HCT116 (cell line): ENCODE measurements around the gene PDK4. TPM values are rescaled to one million over a fixed set of nuclear protein-coding genes. Genes with fewer than 3 reads are reported as not detected.

Experiments
- ATAC-seq: fragments of 200-7000 bp; cut with Tn5 transposase; 2 replicates; pipeline ENCODE4 v1.9.1; 2020; ENCODE audit warnings: mild to moderate bottlenecking, moderate library complexity
- BruUV-seq: library from RNA; stranded (reverse); fragments of 400-500 nt; replicated peaks from 2 replicates; lab custom pipeline; 2021; lab: Mats Ljungman, UMichigan
- CTCF ChIA-PET: fragments of 300-600 bp; sonication (Branson Sonifier 250); formaldehyde crosslinking; loops from one replicate; lab custom pipeline; 2021; ENCODE audit warnings: antibody characterized with exemption; lab: Charles Lee
- POLR2A ChIA-PET: fragments of 300-600, 350-600 bp; sonication (Branson Sonifier 250); formaldehyde crosslinking; loops from one replicate; lab custom pipeline; 2021; ENCODE audit warnings: antibody characterized with exemption; lab: Charles Lee
- RAD21 ChIA-PET, 2 experiments: fragments of 300-600 bp; sonication (Branson Sonifier 250); formaldehyde crosslinking; loops; one replicate each; lab custom pipeline; 2023; ENCODE audit warnings: low total read pairs in 2 of 2; ENCODE audit not compliant: uncharacterized antibody in 2 of 2, unreplicated experiment in 2 of 2, low non-redundant PET in 1 of 2; lab: Charles Lee
- DNase-seq: peaks from one replicate; pipeline ENCODE4 v3.0.0-alpha.2; 2010; ENCODE audit warnings: low read depth, low spot score
- H2AFZ ChIP-seq: fragments of 200-600 bp; shearing (Covaris generic), sonication (generic); 2 replicates; pipeline ENCODE4 v1.6.1; 2017; ENCODE audit warnings: low read depth, mixed run types, mixed read lengths, antibody characterized with exemption, low read length; ENCODE audit not compliant: poor library complexity, severe bottlenecking
- H3K27ac ChIP-seq: 2 replicates; pipeline ENCODE4 v1.5.1; 2012; ENCODE audit warnings: low read depth, low read length
- H3K27me3 ChIP-seq: fragments of 200-600 bp; sonication (generic); 2 replicates; pipeline ENCODE4 v1.6.1; 2016; ENCODE audit warnings: mixed run types, low read length, mixed read lengths; ENCODE audit not compliant: insufficient read depth
- H3K36me3 ChIP-seq, 2 experiments: fragments of 200-500 bp in 1 of 2; fragments of 200-600 bp in 1 of 2; sonication (Bioruptor generic) in 1 of 2; sonication (generic) in 1 of 2; 2 replicates each; pipeline versions ENCODE4 v1.5.1 to v1.6.1; 2014 to 2016; ENCODE audit warnings: low read length in 2 of 2, inconsistent platforms in 1 of 2, mixed read lengths in 1 of 2, mixed run types in 1 of 2; ENCODE audit not compliant: insufficient read depth in 2 of 2, control insufficient read depth in 1 of 2
- H3K4me1 ChIP-seq, 2 experiments: fragments of 200-600 bp in 1 of 2; sonication (generic) in 1 of 2; 2 replicates each; pipeline versions ENCODE4 v1.5.1 to v1.6.1; 2012 to 2017; ENCODE audit warnings: low read length in 2 of 2, inconsistent platforms in 1 of 2, mild to moderate bottlenecking in 1 of 2, mixed read lengths in 1 of 2, mixed run types in 1 of 2, moderate library complexity in 1 of 2; ENCODE audit not compliant: insufficient read depth in 2 of 2, control insufficient read depth in 1 of 2
- H3K4me2 ChIP-seq: fragments of 200-600 bp; sonication (generic); 2 replicates; pipeline ENCODE4 v1.6.1; 2017; ENCODE audit warnings: mixed run types, low read length, mixed read lengths
- H3K4me3 ChIP-seq, 2 experiments: fragments of 200-600 bp in 1 of 2; sonication (generic) in 1 of 2; replicated peaks in 1 of 2; 2 replicates each; pipeline ENCODE4 v1.5.1; 2011 to 2016; ENCODE audit warnings: low read length in 2 of 2, control low read depth in 1 of 2, low read depth in 1 of 2, mild to moderate bottlenecking in 1 of 2, mixed read lengths in 1 of 2, mixed run types in 1 of 2
- H3K79me2 ChIP-seq: fragments of 200-600 bp; sonication (generic); 2 replicates; pipeline ENCODE4 v1.6.1; 2017; ENCODE audit warnings: mild to moderate bottlenecking, mixed run types, low read length, moderate library complexity, mixed read lengths; ENCODE audit not compliant: insufficient read depth
- H3K9ac ChIP-seq: fragments of 200-600 bp; sonication (generic); 2 replicates; pipeline ENCODE4 v1.6.1; 2016; ENCODE audit warnings: low read length, mixed read lengths
- H3K9me2 ChIP-seq: fragments of 200-600 bp; sonication (generic), shearing (Covaris generic); 2 replicates; pipeline ENCODE4 v1.6.1; 2017; ENCODE audit warnings: mixed run types, mild to moderate bottlenecking, moderate library complexity; ENCODE audit not compliant: insufficient read depth
- H3K9me3 ChIP-seq, 2 experiments: fragments of 200-500 bp in 1 of 2; fragments of 200-600 bp in 1 of 2; sonication (Bioruptor generic) in 1 of 2; sonication (generic) in 1 of 2; 2 replicates each; pipeline ENCODE4 v1.6.1; 2014 to 2017; ENCODE audit warnings: low read length in 2 of 2, mixed read lengths in 2 of 2, inconsistent platforms in 1 of 2, low read depth in 1 of 2, mild to moderate bottlenecking in 1 of 2, mixed run types in 1 of 2, moderate library complexity in 1 of 2; ENCODE audit not compliant: control insufficient read depth in 1 of 2, insufficient read depth in 1 of 2
- H4K20me1 ChIP-seq: fragments of 200-600 bp; sonication (generic), shearing (Covaris generic); 2 replicates; pipeline ENCODE4 v1.6.1; 2017; ENCODE audit warnings: mixed run types, mild to moderate bottlenecking, moderate library complexity; ENCODE audit not compliant: insufficient read depth
- CEBPB ChIP-seq: IDR thresholded peaks from 2 replicates; pipeline ENCODE4 v1.6.1; 2012; ENCODE audit warnings: low read depth
- EGR1 ChIP-seq: IDR thresholded peaks from 2 replicates; pipeline ENCODE4 v1.6.1; 2012; ENCODE audit warnings: low read depth
- ELF1 ChIP-seq: IDR thresholded peaks from 2 replicates; pipeline ENCODE4 v1.6.1; 2012; ENCODE audit warnings: low read depth, borderline replicate concordance
- EZH2phosphoT487 ChIP-seq: fragments of 200-600 bp; IDR thresholded peaks from 2 replicates; pipeline ENCODE4 v1.6.1; 2018; ENCODE audit warnings: antibody characterized with exemption, borderline replicate concordance
- FOSL1 ChIP-seq: IDR thresholded peaks from 2 replicates; pipeline ENCODE4 v1.6.1; 2012; ENCODE audit warnings: low read depth
- JUND ChIP-seq: IDR thresholded peaks from 2 replicates; pipeline ENCODE4 v1.6.1; 2012
- POLR2AphosphoS5 ChIP-seq: IDR thresholded peaks from 2 replicates; pipeline ENCODE4 v1.6.1; 2011; ENCODE audit warnings: mild to moderate bottlenecking, low read depth, low read length, moderate library complexity
- RAD21 ChIP-seq: IDR thresholded peaks from 2 replicates; pipeline ENCODE4 v1.6.1; 2012; ENCODE audit warnings: low read depth, mild to moderate bottlenecking
- SIN3A ChIP-seq: IDR thresholded peaks from 2 replicates; pipeline ENCODE4 v1.6.1; 2012; ENCODE audit warnings: low read depth
- SRF ChIP-seq: IDR thresholded peaks from 2 replicates; pipeline ENCODE4 v1.6.1; 2012; ENCODE audit warnings: low read depth
- TCF7L2 ChIP-seq: IDR thresholded peaks from 2 replicates; pipeline ENCODE4 v1.7.0; 2011; ENCODE audit warnings: borderline replicate concordance, inconsistent platforms; ENCODE audit not compliant: insufficient read depth, insufficient read length; ENCODE audit errors: extremely low read depth
- YY1 ChIP-seq: IDR thresholded peaks from 2 replicates; pipeline ENCODE4 v1.6.1; 2011; ENCODE audit warnings: low read length, low read depth, moderate library complexity, mild to moderate bottlenecking; ENCODE audit not compliant: insufficient replicate concordance; ENCODE audit errors: extremely low read depth
- ZNF274 ChIP-seq: fragments of 200-500 bp; sonication (Bioruptor generic); IDR thresholded peaks from 2 replicates; pipeline ENCODE4 v1.6.1; 2014; ENCODE audit warnings: mild to moderate bottlenecking, low read depth, low read length, inconsistent platforms
- intact Hi-C: fragments of 100-400 bp; cut with micrococcal nuclease; formaldehyde crosslinking; loops from 2 replicates; pipeline ENCODE4 v1.10.0; 2022
- total RNA-seq: library from RNA; stranded (reverse); gene quantifications from one replicate; pipeline ENCODE4 v1.2.1, GENCODE V29; 2021; ENCODE audit not compliant: unreplicated experiment
- TF ChIP-seq, protein P1 (sequence below): IDR thresholded peaks from 2 replicates; pipeline ENCODE4 v1.6.1; 2012
- TF ChIP-seq, protein P2 (sequence below): IDR thresholded peaks from 2 replicates; pipeline ENCODE4 v1.6.1; 2011; ENCODE audit warnings: mild to moderate bottlenecking, low read length, moderate library complexity; ENCODE audit not compliant: insufficient replicate concordance; ENCODE audit errors: extremely low read depth
- TF ChIP-seq, protein P3 (sequence below), 3 experiments: fragments of 200-600 bp in 1 of 3; sonication (generic) in 1 of 3; IDR thresholded peaks in 2 of 3; conservative IDR thresholded peaks in 1 of 3; 2 replicates each; pipeline ENCODE4 v1.5.1; 2012 to 2017; ENCODE audit warnings: low read depth in 2 of 3, low read length in 2 of 3, antibody characterized with exemption in 1 of 3, borderline replicate concordance in 1 of 3, control low read depth in 1 of 3, mild to moderate bottlenecking in 1 of 3, mixed read lengths in 1 of 3, mixed run types in 1 of 3, moderate library complexity in 1 of 3; ENCODE audit not compliant: insufficient read depth in 1 of 3
- TF ChIP-seq, protein P4 (sequence below): IDR thresholded peaks from 2 replicates; pipeline ENCODE4 v1.6.1; 2012

The PDK4 gene
- total RNA-seq, 1 experiment from 2014 or later: 2.1 TPM

DNA sequence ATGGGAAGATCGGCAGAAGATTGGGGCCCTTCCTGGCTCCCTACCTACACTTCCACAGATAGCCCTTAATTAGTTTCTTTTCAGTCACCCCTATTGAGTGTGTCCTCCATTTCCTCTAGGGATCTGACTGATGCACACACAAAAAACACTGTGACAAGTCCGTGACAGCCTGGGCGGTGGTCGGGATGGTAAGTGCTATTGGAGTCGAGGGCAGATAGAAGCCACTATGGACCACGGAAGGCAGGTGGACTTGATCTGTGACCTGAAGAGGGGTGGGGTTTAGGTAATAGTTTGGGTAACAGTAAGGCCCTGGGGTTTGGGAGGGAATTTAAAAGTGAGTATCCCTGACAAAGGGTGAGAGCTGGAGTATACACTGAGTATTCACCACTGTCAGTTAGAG lies 53.0 kb downstream of the PDK4 start:
- Histone ChIP-seq H4K20me1 (no peaks in the 10 kb centered on the region), H3K4me1 (peaks cover 0 to 7% of the 10 kb centered on the region in 2 experiments; a peak in 2 of 4 replicates), H2AFZ (no peak overlapping the region), H3K4me2 (no peak overlapping the region), H3K27me3 (no peaks in the 10 kb centered on the region), H3K4me3 (no peak overlapping the region), H3K9ac (no peak overlapping the region), H3K36me3 (no peaks in the 10 kb centered on the region), H3K79me2 (no peaks in the 10 kb centered on the region), H3K27ac (no peak overlapping the region), H3K9me2 (no peaks in the 10 kb centered on the region), H3K9me3 (no peaks in the 10 kb centered on the region)
- ChIA-PET RAD21 (no interaction called here), POLR2A (no interaction called here), CTCF (interaction anchor here (3.7 kb wide), 1 partner anchor 145 kb away, joined by 55 read pairs; no protein-coding TSS in a partner anchor)
- intact Hi-C loops: no loop called here
- ATAC-seq (no peak), DNase-seq (no peak)
- no TSS peak for BruUV-seq
- TF ChIP-seq ELF1 (no peak), TCF7L2 (no peak), FOSL1 (no peak), YY1 (no peak), SRF (no peak), RAD21 (no peak), EGR1 (no peak), CEBPB (no peak), POLR2AphosphoS5 (no peak), ZNF274 (no peak), EZH2phosphoT487 (no peak), JUND (no peak), SIN3A (no peak)
- TF ChIP-seq, protein P1, sequence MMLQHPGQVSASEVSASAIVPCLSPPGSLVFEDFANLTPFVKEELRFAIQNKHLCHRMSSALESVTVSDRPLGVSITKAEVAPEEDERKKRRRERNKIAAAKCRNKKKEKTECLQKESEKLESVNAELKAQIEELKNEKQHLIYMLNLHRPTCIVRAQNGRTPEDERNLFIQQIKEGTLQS: no peak
- TF ChIP-seq, protein P2, sequence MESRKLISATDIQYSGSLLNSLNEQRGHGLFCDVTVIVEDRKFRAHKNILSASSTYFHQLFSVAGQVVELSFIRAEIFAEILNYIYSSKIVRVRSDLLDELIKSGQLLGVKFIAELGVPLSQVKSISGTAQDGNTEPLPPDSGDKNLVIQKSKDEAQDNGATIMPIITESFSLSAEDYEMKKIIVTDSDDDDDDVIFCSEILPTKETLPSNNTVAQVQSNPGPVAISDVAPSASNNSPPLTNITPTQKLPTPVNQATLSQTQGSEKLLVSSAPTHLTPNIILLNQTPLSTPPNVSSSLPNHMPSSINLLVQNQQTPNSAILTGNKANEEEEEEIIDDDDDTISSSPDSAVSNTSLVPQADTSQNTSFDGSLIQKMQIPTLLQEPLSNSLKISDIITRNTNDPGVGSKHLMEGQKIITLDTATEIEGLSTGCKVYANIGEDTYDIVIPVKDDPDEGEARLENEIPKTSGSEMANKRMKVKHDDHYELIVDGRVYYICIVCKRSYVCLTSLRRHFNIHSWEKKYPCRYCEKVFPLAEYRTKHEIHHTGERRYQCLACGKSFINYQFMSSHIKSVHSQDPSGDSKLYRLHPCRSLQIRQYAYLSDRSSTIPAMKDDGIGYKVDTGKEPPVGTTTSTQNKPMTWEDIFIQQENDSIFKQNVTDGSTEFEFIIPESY: no peak
- TF ChIP-seq, protein P3, sequence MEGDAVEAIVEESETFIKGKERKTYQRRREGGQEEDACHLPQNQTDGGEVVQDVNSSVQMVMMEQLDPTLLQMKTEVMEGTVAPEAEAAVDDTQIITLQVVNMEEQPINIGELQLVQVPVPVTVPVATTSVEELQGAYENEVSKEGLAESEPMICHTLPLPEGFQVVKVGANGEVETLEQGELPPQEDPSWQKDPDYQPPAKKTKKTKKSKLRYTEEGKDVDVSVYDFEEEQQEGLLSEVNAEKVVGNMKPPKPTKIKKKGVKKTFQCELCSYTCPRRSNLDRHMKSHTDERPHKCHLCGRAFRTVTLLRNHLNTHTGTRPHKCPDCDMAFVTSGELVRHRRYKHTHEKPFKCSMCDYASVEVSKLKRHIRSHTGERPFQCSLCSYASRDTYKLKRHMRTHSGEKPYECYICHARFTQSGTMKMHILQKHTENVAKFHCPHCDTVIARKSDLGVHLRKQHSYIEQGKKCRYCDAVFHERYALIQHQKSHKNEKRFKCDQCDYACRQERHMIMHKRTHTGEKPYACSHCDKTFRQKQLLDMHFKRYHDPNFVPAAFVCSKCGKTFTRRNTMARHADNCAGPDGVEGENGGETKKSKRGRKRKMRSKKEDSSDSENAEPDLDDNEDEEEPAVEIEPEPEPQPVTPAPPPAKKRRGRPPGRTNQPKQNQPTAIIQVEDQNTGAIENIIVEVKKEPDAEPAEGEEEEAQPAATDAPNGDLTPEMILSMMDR (IDR thresholded peaks at IDR 0.05 in 2 of 3, conservative IDR thresholded peaks at IDR 0.05 in 1 of 3; ENCODE audit: borderline replicate concordance in 1 of 3, insufficient read depth in 1 of 3, low read depth in 2 of 3, low read length in 2 of 3): no peak
- TF ChIP-seq, protein P4, sequence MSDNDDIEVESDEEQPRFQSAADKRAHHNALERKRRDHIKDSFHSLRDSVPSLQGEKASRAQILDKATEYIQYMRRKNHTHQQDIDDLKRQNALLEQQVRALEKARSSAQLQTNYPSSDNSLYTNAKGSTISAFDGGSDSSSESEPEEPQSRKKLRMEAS: no peak
